Measurements from ENCODE around the gene ITGAE.
"Not testable (repeated sequence)": the region's sequence is repeated elsewhere in the genome, so short reads cannot be mapped to it uniquely, and the experiment has no call there.

ITGAE gene

GRCh38 chr17:3755335-3756030 is 45.5 kb downstream of the ITGAE start:
- DNase-seq: no peak

GRCh38 chr17:3754458-3755334 is 46.3 kb downstream of the ITGAE start:
- DNase-seq: no peak

- no peak for DNase-seq
These were observed 46.9 kb downstream of the ITGAE start for GRCh38 chr17:3754066-3754457.

- DNase-seq: no peak
These were observed 47.4 kb downstream of the ITGAE start for GRCh38 chr17:3753624-3754023.

GRCh38 chr17:3751836-3752235 is 49.2 kb downstream of the ITGAE start:
- DNase-seq: no peak

- no peak for DNase-seq
These were observed 50.1 kb downstream of the ITGAE start for GRCh38 chr17:3750926-3751325.

GRCh38 chr17:3750296-3750695 is 50.7 kb downstream of the ITGAE start:
- no peak for DNase-seq

- no peak for DNase-seq
These were observed 52.4 kb downstream of the ITGAE start for GRCh38 chr17:3748576-3748975.

GRCh38 chr17:3747805-3748204 is 53.2 kb downstream of the ITGAE start:
- DNase-seq: no peak

GRCh38 chr17:3745071-3745470 is 55.9 kb downstream of the ITGAE start:
- no peak for DNase-seq

- no peak for DNase-seq
These were observed 57.0 kb downstream of the ITGAE start for GRCh38 chr17:3744014-3744413.

- DNase-seq: no peak
These were observed 60.3 kb downstream of the ITGAE start for GRCh38 chr17:3740611-3741073.

GRCh38 chr17:3739422-3740124 is 61.4 kb downstream of the ITGAE start:
- no peak for DNase-seq

- DNase-seq: no peak
These were observed 62.3 kb downstream of the ITGAE start for GRCh38 chr17:3738562-3739295.

- no peak for DNase-seq
These were observed 65.5 kb downstream of the ITGAE start for GRCh38 chr17:3735515-3735914.

- not testable (repeated sequence) for DNase-seq
These were observed 66.1 kb downstream of the ITGAE start for GRCh38 chr17:3734911-3735276.

GRCh38 chr17:3732210-3732621 is 68.8 kb downstream of the ITGAE start:
- DNase-seq: no peak

- DNase-seq: no peak
These were observed 70.0 kb downstream of the ITGAE start for GRCh38 chr17:3730881-3731429.

- no peak for DNase-seq
These were observed 71.1 kb downstream of the ITGAE start for GRCh38 chr17:3729881-3730280.

- not testable (repeated sequence) for DNase-seq
These were observed 72.9 kb downstream of the ITGAE start for GRCh38 chr17:3728099-3728498.

- DNase-seq: no peak
These were observed 73.9 kb downstream of the ITGAE start for GRCh38 chr17:3727041-3727440.

- DNase-seq: no peak
These were observed 76.5 kb downstream of the ITGAE start for GRCh38 chr17:3724378-3725077.

Measured in DMS 273 treated with DMSO at 0.1 percent for 48 hours (cell line).